Right cardiac atrium (tissue), 5 donors: ENCODE measurements around the gene FCHSD2. TPM values are rescaled to one million over a fixed set of nuclear protein-coding genes. Genes with fewer than 3 reads are reported as not detected.
"Not testable (repeated sequence)": the region's sequence is repeated elsewhere in the genome, so short reads cannot be mapped to it uniquely, and the experiment has no call there.

Experiments used
- ATAC-seq, 2 donors: fragments of 200-7000 bp; cut with Tn5 transposase; one replicate each; pipeline versions ENCODE4 v1.8.0 to v1.9.1; 2020; ENCODE audit warnings: moderate library complexity in 2 of 2, mild to moderate bottlenecking in 1 of 2
- DNase-seq, 3 donors: peaks; one replicate each; pipeline ENCODE4 v3.0.0-alpha.2; 2020
- H3K27ac ChIP-seq: one replicate; pipeline ENCODE4 v1.5.1; 2013; ENCODE audit warnings: mild to moderate bottlenecking, low read length, control low read depth, moderate library complexity
- H3K27me3 ChIP-seq: one replicate; pipeline ENCODE4 v1.6.1; 2013; ENCODE audit not compliant: control insufficient read depth, insufficient read depth
- H3K4me1 ChIP-seq: one replicate; pipeline ENCODE4 v1.6.1; 2013; ENCODE audit warnings: low read length; ENCODE audit not compliant: control insufficient read depth, insufficient read depth
- H3K4me3 ChIP-seq: one replicate; pipeline ENCODE4 v1.5.1; 2013; ENCODE audit warnings: low read length, control low read depth
- H3K9me3 ChIP-seq: one replicate; pipeline ENCODE4 v1.6.1; 2013; ENCODE audit warnings: low read length; ENCODE audit not compliant: control insufficient read depth
- WGBS: extraction: QIAGEN DNeasy Blood & Tissue Kit; methylation state at CpG from one replicate; pipeline ENCODE4 v1.1.7; 2013; 5-methylcytosine and 5-hydroxymethylcytosine counted together
- intact Hi-C, 4 donors: fragments of 100-400 bp; cut with DNase I; formaldehyde crosslinking; loops; one replicate each; pipeline versions ENCODE4 v1.11.0 to v1.14.0; 2022 to 2023
- polyA plus RNA-seq: library from polyadenylated mRNA; stranded (reverse); fragments of 200-250 nt; gene quantifications from one replicate; pipeline ENCODE4 v1.2.3, GENCODE V29; 2013
- total RNA-seq, 4 donors: library from RNA; stranded (reverse); fragmentation: NEBNext Ultra II Directional; extraction: Animal tissue kit (Norgen Biotek cat#: 25700); gene quantifications; one replicate each; pipeline ENCODE4 v1.2.1, GENCODE V29; 2021
- donor health status: healthy with polysubstance abuse.
- donor health status: DM: no; HTN: yes; CAD: no.
- donor health status: DM: no; HTN: no; CAD: no.
- donor health status: DM: no; HTN: yes; CAD: no; lungs with severe emphysema.
- donor health status: DM: yes; HTN: yes; CAD: no.

Gene FCHSD2
- total and polyA plus RNA-seq, 5 donors, result 12.6 to 54.1 (median 36.2) TPM

DNA sequence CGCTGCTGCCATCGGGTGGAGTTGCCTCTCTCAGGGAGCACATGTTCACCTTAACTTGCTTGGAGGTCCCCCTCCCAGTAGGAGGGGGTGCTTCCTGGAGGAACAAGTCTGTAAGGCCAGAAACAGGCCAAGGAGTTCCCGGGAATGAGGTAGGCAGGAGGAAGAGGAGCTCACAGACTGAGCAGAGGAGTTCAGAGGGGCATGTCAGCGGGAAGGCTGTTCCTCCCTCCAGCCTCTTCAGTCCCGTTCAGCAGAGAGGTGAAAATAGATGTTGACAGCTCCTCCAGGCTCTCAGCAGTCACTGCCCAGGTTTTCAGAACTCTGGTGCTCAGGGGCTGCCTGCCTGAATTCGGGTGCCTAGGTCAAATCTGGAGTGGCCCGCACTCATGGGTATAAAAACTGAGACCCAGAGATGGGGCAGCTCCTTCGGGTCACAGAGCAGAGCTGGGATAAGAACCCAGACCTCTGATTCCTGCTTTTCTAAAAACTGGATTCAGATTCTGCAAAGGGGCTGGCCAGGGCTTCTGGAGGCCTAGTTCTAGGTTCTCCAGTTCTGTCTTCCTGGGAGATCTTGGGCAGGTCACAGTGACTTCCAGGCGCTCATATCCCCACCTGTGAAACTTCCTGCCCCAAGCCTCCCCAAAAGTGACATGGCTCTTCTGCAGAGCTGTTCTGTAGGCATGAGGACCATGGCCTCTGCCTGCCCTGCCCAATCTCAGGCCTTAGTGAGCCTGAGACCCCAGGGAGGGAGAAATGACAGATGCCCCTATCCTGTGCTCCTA lies 309.6 kb downstream of the FCHSD2 start:
- Histone ChIP-seq H3K4me1 (peaks cover 33% of the 10 kb centered on the region), H3K27me3 (no peaks in the 10 kb centered on the region), H3K9me3 (no peaks in the 10 kb centered on the region), H3K4me3 (no peak overlapping the region), H3K27ac (peak overlapping the region; percentile 44)
- DNase-seq, result peak in 1 of 3 donors; percentile 42
- WGBS, result 53% methylated on average over 9 of the region's 9 CpGs
- intact Hi-C loops, result loop anchor here (5.0 to 10.0 kb wide), 4 partner anchors 345 to 412 kb away; no protein-coding TSS in a partner anchor
- peak in 1 of 2 donors; percentile 1 for ATAC-seq

DNA sequence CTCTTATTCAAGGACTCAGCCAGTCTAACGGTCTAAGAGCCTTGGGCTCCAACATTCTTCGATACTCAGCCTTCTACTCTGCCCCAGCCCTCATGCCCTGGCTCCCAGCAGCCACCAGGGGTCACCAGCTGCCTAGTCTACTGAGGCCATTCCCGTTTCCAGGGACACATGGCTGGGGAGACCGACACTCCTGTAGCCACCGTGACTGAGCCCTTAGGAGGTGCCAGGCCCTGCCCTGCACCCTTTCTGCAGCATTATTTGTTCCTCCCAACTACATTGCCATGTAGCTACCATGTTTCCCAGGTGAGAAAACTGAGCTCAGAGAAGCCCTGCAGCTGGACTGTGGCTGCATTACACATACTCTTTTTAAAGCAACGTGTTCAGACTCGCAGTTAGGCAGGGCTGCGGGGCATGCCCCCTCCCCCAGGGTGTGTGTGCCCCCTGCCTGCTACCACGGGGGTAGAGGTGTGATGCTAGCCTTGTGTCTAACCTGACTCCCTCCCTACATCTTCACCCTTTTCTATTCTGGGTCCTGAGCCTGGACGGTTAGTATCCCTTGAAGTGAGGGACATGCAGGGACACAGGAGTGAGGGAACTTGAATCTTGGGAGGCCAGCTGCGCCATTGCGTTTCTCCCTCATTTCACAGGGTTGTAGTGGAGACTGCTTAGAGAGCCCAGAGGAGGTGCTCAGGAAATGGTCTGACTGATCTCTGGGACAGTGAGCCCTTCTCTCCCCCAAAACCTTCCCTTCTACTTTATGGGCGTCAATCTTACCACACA lies 310.4 kb downstream of the FCHSD2 start:
- Histone ChIP-seq H3K9me3 (no peaks in the 10 kb centered on the region), H3K27ac (peak overlapping the region; percentile 44), H3K4me1 (peaks cover 33% of the 10 kb centered on the region), H3K27me3 (no peaks in the 10 kb centered on the region), H3K4me3 (no peak overlapping the region)
- intact Hi-C loops, result loop anchor here (2.0 to 10.0 kb wide), 5 partner anchors 346 to 413 kb away; no protein-coding TSS in a partner anchor
- peak; percentile 77 to 79 for ATAC-seq
- DNase-seq, result peak; percentile 87 to 95 (median 94)
- 34% methylated on average over 13 of the region's 13 CpGs for WGBS

DNA sequence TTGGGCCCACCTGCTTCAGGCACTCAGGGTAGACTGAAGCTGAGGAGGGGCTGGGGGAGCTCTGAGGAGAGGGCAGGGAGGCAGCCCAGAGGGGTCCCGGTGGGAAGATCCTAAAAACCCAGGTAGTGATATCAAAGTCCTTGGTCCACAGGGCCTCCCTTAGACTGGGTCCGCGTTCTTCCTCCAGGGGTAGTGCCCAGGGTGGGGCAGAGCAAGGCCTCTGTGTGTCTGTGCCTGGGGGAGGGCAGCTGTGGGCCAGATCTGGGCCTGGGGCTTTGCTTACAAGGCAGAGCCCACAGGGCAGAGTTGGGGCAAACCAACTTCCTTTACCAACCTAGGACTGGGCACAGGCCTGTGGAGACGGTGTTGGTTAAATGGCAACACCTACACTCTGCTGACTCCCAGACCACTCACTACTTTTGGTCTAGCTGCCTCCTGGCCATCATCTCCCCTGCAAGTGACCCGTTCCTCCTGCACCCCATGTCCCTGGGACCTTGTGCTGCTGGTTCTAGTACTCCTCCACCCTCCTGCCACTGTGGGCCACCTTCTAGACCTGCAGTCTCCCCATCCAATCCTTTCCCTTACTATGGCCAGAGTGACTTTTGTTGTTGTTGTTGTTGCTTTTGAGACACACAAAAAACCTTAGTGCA lies 312.1 kb downstream of the FCHSD2 start:
- H3K4me1 ChIP-seq, result peaks cover 23% of the 10 kb centered on the region
- no peak overlapping the region for H3K4me3 ChIP-seq
- ATAC-seq, result no peak
- H3K9me3 ChIP-seq, result no peaks in the 10 kb centered on the region
- intact Hi-C loops, result loop anchor here (2.0 to 10.0 kb wide), 5 partner anchors 347 to 415 kb away; no protein-coding TSS in a partner anchor
- WGBS, result 93% methylated on average over 5 of the region's 5 CpGs
- no peaks in the 10 kb centered on the region for H3K27me3 ChIP-seq
- peak in 1 of 3 donors; percentile 46 for DNase-seq
- H3K27ac ChIP-seq, result no peak overlapping the region

DNA sequence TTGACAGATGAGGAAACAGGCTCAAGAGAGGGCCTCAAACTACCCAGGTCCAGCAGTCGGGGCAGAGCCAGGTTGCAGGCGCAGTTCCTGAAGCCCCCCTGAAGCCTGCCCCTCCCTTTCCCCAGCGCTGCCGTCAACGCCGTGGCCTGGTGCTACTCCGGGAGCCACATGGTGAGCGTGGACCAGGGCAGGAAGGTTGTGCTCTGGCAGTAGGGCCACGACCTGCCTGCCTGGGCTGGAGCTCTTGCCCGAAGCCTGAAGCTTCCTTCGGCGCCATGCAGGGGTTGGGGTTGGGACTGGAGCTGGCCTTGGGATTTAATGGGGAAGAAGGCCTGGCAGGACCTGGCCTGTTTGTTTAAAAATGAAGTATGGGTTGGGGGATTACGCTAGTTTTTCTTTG lies 312.9 kb downstream of the FCHSD2 start:
- WGBS, result 91% methylated on average over 13 of the region's 13 CpGs

DNA sequence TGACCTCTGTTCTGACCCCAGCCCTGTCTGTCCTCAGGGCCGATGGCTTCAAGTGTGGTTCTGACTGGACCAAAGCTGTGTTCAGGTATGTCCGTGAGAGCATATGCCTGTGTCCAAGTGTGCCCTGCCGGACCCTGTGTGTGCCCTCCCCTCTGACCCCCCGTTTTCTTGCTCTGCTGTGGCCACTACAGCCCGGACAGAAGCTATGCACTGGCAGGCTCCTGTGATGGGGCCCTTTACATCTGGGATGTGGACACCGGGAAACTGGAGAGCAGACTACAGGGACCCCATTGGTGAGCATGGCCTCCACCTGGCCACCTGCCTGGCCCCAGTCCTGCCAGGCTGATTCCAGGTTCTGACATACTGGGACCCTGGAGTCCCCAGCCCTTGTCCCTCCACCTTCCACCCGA lies 313.4 kb downstream of the FCHSD2 start:
- no peaks in the 10 kb centered on the region for H3K9me3 ChIP-seq
- H3K4me1 ChIP-seq, result peaks cover 19% of the 10 kb centered on the region
- ATAC-seq, result no peak
- peak in 1 of 3 donors; percentile 37 for DNase-seq
- intact Hi-C loops, result loop anchor here in 1 of 4 donors (10.0 kb wide), 1 partner anchor 416 kb away; no protein-coding TSS in a partner anchor
- H3K27ac ChIP-seq, result no peak overlapping the region
- no peak overlapping the region for H3K4me3 ChIP-seq
- 83% methylated on average over 7 of the region's 7 CpGs for WGBS
- H3K27me3 ChIP-seq, result no peaks in the 10 kb centered on the region

More for the DNA sequence above, 312.9 kb downstream of the FCHSD2 start:
- no peak overlapping the region for H3K27ac ChIP-seq
- no peaks in the 10 kb centered on the region for H3K9me3 ChIP-seq
- intact Hi-C loops, result loop anchor here in 1 of 4 donors (10.0 kb wide), 1 partner anchor 416 kb away; no protein-coding TSS in a partner anchor
- H3K4me3 ChIP-seq, result no peak overlapping the region
- DNase-seq, result peak in 1 of 3 donors; percentile 56
- ATAC-seq, result no peak
- H3K4me1 ChIP-seq, result peaks cover 19% of the 10 kb centered on the region
- no peaks in the 10 kb centered on the region for H3K27me3 ChIP-seq

DNA sequence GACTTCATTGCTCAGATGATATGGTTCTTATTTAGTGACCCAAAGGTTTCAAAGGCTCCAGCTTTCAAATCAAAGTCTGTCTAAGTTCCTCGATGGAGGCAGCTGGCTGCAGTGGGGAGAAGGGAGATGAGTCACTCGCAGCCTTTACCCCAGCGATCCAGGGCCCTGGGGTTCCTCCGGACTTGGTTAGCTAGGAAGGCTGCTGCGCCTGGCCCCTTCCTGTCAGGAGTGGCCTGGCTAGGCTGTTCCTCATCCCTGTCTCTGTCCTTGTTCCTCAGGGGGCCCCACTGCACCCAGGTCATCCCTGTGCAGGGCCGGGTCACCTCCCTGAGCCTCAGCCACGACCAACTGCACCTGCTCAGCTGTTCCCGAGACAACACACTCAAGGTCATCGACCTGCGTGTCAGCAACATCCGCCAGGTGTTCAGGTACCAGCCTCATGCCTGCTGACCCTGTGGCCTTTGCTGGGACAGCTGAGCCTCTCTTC lies 314.0 kb downstream of the FCHSD2 start:
- DNase-seq, result peak in 1 of 3 donors; percentile 61
- intact Hi-C loops, result loop anchor here in 1 of 4 donors (10.0 kb wide), 1 partner anchor 417 kb away; no protein-coding TSS in a partner anchor
- ATAC-seq, result no peak
- peaks cover 17% of the 10 kb centered on the region for H3K4me1 ChIP-seq
- WGBS, result 70% methylated on average over 11 of the region's 11 CpGs
- H3K27me3 ChIP-seq, result no peaks in the 10 kb centered on the region
- H3K9me3 ChIP-seq, result no peaks in the 10 kb centered on the region
- no peak overlapping the region for H3K4me3 ChIP-seq
- peak overlapping the region; percentile 30 for H3K27ac ChIP-seq

DNA sequence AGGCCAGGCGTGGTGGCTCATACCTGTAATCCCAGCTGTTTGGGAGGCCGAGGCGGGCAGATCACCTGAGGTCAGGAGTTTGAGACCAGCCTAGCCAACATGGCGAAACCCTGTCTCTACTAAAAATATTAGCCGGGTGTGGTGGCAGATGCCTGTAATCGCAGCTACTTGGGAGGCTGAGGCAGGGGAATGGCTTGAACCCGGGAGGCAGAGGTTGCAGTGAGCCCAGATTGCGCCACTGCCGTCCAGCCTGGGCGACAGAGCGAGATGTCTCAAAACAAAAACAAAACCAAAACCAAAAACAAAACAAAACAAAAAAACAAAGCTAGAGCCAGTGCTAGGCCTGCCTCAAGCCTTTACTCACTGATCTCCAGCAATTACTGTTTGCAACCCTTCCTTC lies 314.5 kb downstream of the FCHSD2 start:
- H3K27me3 ChIP-seq, H3K9me3 ChIP-seq, H3K4me3 ChIP-seq, ATAC-seq, H3K27ac ChIP-seq, DNase-seq: not testable (repeated sequence)
- intact Hi-C loops, result loop anchor here in 1 of 4 donors (10.0 kb wide), 1 partner anchor 417 kb away; no protein-coding TSS in a partner anchor
- H3K4me1 ChIP-seq, result peaks cover 13% of the 10 kb centered on the region
- 78% methylated on average over 11 of the region's 11 CpGs for WGBS

DNA sequence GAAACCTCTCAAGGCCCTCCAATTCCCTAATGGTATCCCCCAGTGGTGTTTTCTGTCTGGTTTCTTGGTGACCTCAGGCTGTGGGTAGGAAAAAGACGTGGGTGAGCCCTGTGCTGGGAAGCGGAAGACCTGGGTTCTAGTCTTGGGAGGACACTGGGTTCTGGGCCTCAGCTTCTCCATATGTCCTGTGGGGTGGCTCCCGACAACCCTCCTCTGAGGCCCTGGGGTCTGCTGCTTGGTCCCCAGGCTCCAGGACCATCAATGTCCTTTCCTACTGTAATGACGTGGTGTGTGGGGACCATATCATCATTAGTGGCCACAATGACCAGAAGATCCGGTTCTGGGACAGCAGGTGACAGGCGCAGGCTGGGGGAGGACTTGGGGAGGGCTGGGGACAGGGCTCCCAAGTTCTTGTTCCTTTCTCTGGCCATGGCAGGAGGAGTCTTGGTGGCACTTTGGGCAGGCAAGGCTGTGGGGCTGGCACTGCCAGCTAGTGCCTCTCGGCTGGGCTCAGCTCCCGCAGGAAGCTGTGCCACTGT lies 315.1 kb downstream of the FCHSD2 start:
- Histone ChIP-seq H3K27ac (no peak overlapping the region), H3K27me3 (no peaks in the 10 kb centered on the region), H3K9me3 (no peaks in the 10 kb centered on the region), H3K4me1 (peaks cover 7% of the 10 kb centered on the region), H3K4me3 (no peak overlapping the region)
- WGBS, result 92% methylated on average over 8 of the region's 8 CpGs
- no peak for DNase-seq
- no peak for ATAC-seq
- intact Hi-C loops, result loop anchor here in 1 of 4 donors (10.0 kb wide), 1 partner anchor 418 kb away; no protein-coding TSS in a partner anchor

DNA sequence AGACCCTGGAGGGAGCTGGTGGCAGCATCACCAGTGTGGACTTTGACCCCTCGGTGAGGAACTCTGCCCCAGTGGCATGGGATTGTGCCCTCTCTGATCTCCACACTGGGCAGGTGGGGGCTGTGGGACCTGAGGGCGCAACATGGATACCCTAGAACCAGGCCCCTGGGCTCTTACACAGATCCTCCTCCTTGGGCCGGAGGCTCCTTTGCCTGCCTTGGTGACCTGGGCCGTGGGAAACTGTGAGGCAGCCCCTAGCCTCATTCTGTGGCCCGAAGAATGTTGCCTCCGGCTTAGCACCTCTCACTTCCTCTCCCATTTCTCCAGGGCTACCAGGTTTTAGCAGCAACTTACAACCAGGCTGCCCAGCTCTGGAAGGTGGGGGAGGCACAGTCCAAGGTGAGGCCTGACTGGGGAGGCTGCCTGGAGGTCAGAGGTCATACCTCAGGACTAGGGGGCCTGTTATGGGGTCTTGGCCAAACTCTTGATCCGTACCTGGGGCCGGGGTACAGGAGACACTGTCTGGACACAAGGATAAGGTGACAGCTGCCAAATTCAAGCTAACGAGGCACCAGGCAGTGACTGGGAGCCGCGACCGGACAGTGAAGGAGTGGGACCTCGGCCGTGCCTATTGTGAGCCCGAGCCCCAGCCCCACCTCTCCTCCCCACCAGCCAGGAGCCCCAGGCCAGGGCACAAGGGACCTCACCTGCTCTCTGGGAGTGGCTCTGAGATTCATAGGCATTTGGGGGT lies 315.8 kb downstream of the FCHSD2 start:
- no peak overlapping the region for H3K4me3 ChIP-seq
- H3K27ac ChIP-seq, result no peak overlapping the region
- 88% methylated on average over 15 of the region's 15 CpGs for WGBS
- H3K27me3 ChIP-seq, result no peaks in the 10 kb centered on the region
- no peaks in the 10 kb centered on the region for H3K9me3 ChIP-seq
- ATAC-seq, result no peak
- peaks cover 4% of the 10 kb centered on the region for H3K4me1 ChIP-seq
- peak in 1 of 3 donors; percentile 48 for DNase-seq
- intact Hi-C loops, result loop anchor here in 1 of 4 donors (10.0 kb wide), 1 partner anchor 418 kb away; no protein-coding TSS in a partner anchor
